H9 (cell line): Measurements from ENCODE around the gene ITPR1. TPM values are rescaled to one million over a fixed set of nuclear protein-coding genes. Genes with fewer than 3 reads are reported as not detected.

ENCODE experiments used
- DNase-seq: peaks from one replicate; pipeline ENCODE4 v3.0.0-alpha.2; 2017
- H2AFZ ChIP-seq: one replicate; pipeline ENCODE4 v1.6.1; 2013; ENCODE audit warnings: mild to moderate bottlenecking, low read length, control low read depth, moderate library complexity
- H2AK5ac ChIP-seq: 2 replicates; pipeline ENCODE4 v1.6.1; 2013; ENCODE audit warnings: low read length, control low read depth, mixed read lengths; ENCODE audit not compliant: insufficient read length
- H2BK120ac ChIP-seq: one replicate; pipeline ENCODE4 v1.6.1; 2013; ENCODE audit warnings: low read depth, mild to moderate bottlenecking, low read length, control low read depth, inconsistent platforms; ENCODE audit not compliant: poor library complexity, severe bottlenecking
- H2BK12ac ChIP-seq: 2 replicates; pipeline ENCODE4 v1.6.1; 2013; ENCODE audit warnings: low read length, control low read depth, mixed read lengths, low read depth; ENCODE audit not compliant: insufficient read length
- H2BK15ac ChIP-seq: 2 replicates; pipeline ENCODE4 v1.6.1; 2013; ENCODE audit warnings: low read depth, low read length, control low read depth
- H2BK20ac ChIP-seq: one replicate; pipeline ENCODE4 v1.6.1; 2013; ENCODE audit warnings: low read depth, mild to moderate bottlenecking, low read length, control low read depth, inconsistent platforms; ENCODE audit not compliant: poor library complexity, severe bottlenecking
- H2BK5ac ChIP-seq: 2 replicates; pipeline ENCODE4 v1.6.1; 2013; ENCODE audit warnings: low read length, control low read depth, mixed read lengths; ENCODE audit not compliant: insufficient read length
- H3K14ac ChIP-seq: 2 replicates; pipeline ENCODE4 v1.6.1; 2013; ENCODE audit warnings: low read length, control low read depth; ENCODE audit not compliant: insufficient read depth
- H3K18ac ChIP-seq: 2 replicates; pipeline ENCODE4 v1.6.1; 2013; ENCODE audit warnings: low read depth, mild to moderate bottlenecking, mixed read lengths, low read length, control low read depth; ENCODE audit not compliant: insufficient read length
- H3K23ac ChIP-seq: 2 replicates; pipeline ENCODE4 v1.6.1; 2013; ENCODE audit warnings: low read length, control low read depth, mixed read lengths, low read depth; ENCODE audit not compliant: insufficient read length
- H3K23me2 ChIP-seq: 2 replicates; pipeline ENCODE4 v1.6.1; 2013; ENCODE audit warnings: low read depth, mild to moderate bottlenecking, mixed read lengths, low read length, control low read depth; ENCODE audit not compliant: insufficient read length, poor library complexity, severe bottlenecking
- H3K27ac ChIP-seq: 2 replicates; pipeline ENCODE4 v1.5.1; 2013; ENCODE audit warnings: low read length, control low read depth, mixed read lengths, low read depth; ENCODE audit not compliant: insufficient read length
- H3K27me3 ChIP-seq: 2 replicates; pipeline ENCODE4 v1.6.1; 2013; ENCODE audit warnings: low read length, control low read depth, inconsistent platforms; ENCODE audit not compliant: insufficient read depth
- H3K4ac ChIP-seq: 2 replicates; pipeline ENCODE4 v1.6.1; 2013; ENCODE audit warnings: low read depth, mild to moderate bottlenecking, control low read depth, inconsistent platforms, low read length, moderate library complexity
- H3K4me1 ChIP-seq: 2 replicates; pipeline ENCODE4 v1.6.1; 2013; ENCODE audit warnings: low read length, control low read depth, inconsistent platforms; ENCODE audit not compliant: insufficient read depth
- H3K4me2 ChIP-seq: 2 replicates; pipeline ENCODE4 v1.6.1; 2013; ENCODE audit warnings: low read length, control low read depth, mixed read lengths; ENCODE audit not compliant: insufficient read length, insufficient read depth
- H3K56ac ChIP-seq: 2 replicates; pipeline ENCODE4 v1.6.1; 2013; ENCODE audit warnings: low read depth, mild to moderate bottlenecking, mixed read lengths, low read length, control low read depth; ENCODE audit not compliant: insufficient read length
- H3K79me1 ChIP-seq: 2 replicates; pipeline ENCODE4 v1.6.1; 2013; ENCODE audit warnings: low read depth, mild to moderate bottlenecking, moderate library complexity, low read length, control low read depth, inconsistent platforms; ENCODE audit not compliant: insufficient read depth, poor library complexity, severe bottlenecking
- H3K79me2 ChIP-seq: 2 replicates; pipeline ENCODE4 v1.6.1; 2013; ENCODE audit warnings: low read length, control low read depth, inconsistent platforms; ENCODE audit not compliant: insufficient read depth
- H3K9ac ChIP-seq: 2 replicates; pipeline ENCODE4 v1.6.1; 2013; ENCODE audit warnings: low read length, control low read depth, mixed read lengths; ENCODE audit not compliant: insufficient read length; ENCODE audit errors: extremely low read depth
- H3K9me3 ChIP-seq: one replicate; pipeline ENCODE4 v1.6.1; 2013; ENCODE audit warnings: low read depth, low read length, inconsistent platforms; ENCODE audit not compliant: control insufficient read depth
- H3T11ph ChIP-seq: one replicate; pipeline ENCODE4 v1.6.1; 2013; ENCODE audit warnings: mild to moderate bottlenecking, low read length, control low read depth, inconsistent platforms
- H4K20me1 ChIP-seq: one replicate; pipeline ENCODE4 v1.6.1; 2013; ENCODE audit not compliant: control insufficient read depth, insufficient read length, insufficient read depth
- H4K5ac ChIP-seq: 2 replicates; pipeline ENCODE4 v1.6.1; 2013; ENCODE audit warnings: low read depth, mild to moderate bottlenecking, mixed read lengths, low read length, control low read depth; ENCODE audit not compliant: insufficient read length
- H4K8ac ChIP-seq: replicated peaks from 2 replicates; pipeline ENCODE4 v1.6.1; 2013; ENCODE audit warnings: low read length, control low read depth, mixed read lengths, low read depth; ENCODE audit not compliant: insufficient read length
- H4K91ac ChIP-seq: 2 replicates; pipeline ENCODE4 v1.6.1; 2013; ENCODE audit warnings: low read depth, mild to moderate bottlenecking, moderate library complexity, mixed read lengths, low read length, control low read depth; ENCODE audit not compliant: insufficient read length
- H3K27ac Mint-ChIP-seq, 3 experiments: 2 replicates in 2 of 3; 3 replicates in 1 of 3; pipeline ENCODE4 v1.8.0; 2020 to 2021; ENCODE audit warnings: mixed read lengths in 3 of 3, mild to moderate bottlenecking in 1 of 3, moderate library complexity in 1 of 3
- H3K27me3 Mint-ChIP-seq: 2 replicates; pipeline ENCODE4 v1.8.0; 2021; ENCODE audit warnings: low read depth, mild to moderate bottlenecking, moderate library complexity, mixed read lengths
- H3K36me3 Mint-ChIP-seq, 3 experiments: 2 replicates in 2 of 3; 3 replicates in 1 of 3; pipeline ENCODE4 v1.8.0; 2020 to 2021; ENCODE audit warnings: low read depth in 3 of 3, mixed read lengths in 3 of 3; ENCODE audit not compliant: insufficient read depth in 1 of 3
- H3K4me1 Mint-ChIP-seq, 2 experiments: 2 replicates each; pipeline ENCODE4 v1.8.0; 2020; ENCODE audit warnings: mixed read lengths in 2 of 2
- H3K4me3 Mint-ChIP-seq, 2 experiments: 2 replicates in 1 of 2; 3 replicates in 1 of 2; pipeline ENCODE4 v1.8.0; 2020 to 2021; ENCODE audit warnings: mild to moderate bottlenecking in 2 of 2, mixed read lengths in 2 of 2, moderate library complexity in 1 of 2
- H3K9me3 Mint-ChIP-seq, 2 experiments: 2 replicates in 1 of 2; 3 replicates in 1 of 2; pipeline ENCODE4 v1.8.0; 2020; ENCODE audit warnings: mild to moderate bottlenecking in 2 of 2, mixed read lengths in 2 of 2, moderate library complexity in 1 of 2
- CTCF ChIP-seq: fragments of 200-600 bp; sonication (generic); conservative IDR thresholded peaks from 3 replicates; pipeline ENCODE4 v1.8.0; 2021; ENCODE audit warnings: antibody characterized with exemption, mild to moderate bottlenecking
- WGBS: extraction: QIAGEN DNeasy Blood & Tissue Kit; methylation state at CpG from one replicate; pipeline ENCODE4 v1.1.7; 2013; ENCODE audit warnings: missing lambda C conversion rate, low lambda C conversion rate, mixed read lengths; ENCODE audit not compliant: insufficient read length; ENCODE audit errors: extremely low coverage; 5-methylcytosine and 5-hydroxymethylcytosine counted together
- total RNA-seq: library from RNA; stranded (reverse); gene quantifications from 2 replicates; pipeline ENCODE4 v1.2.1, GENCODE V29; 2021

Gene ITPR1
- total RNA-seq, 1 experiment from 2014 or later, result 4.2 TPM

- peaks cover 9 to 15% of the 10 kb centered on the region in 2 experiments for H3K4me1 Mint-ChIP-seq
- H3K4me2 ChIP-seq, result no peak overlapping the region
Observed at GRCh38 chr3:4841776-4842440, 348.8 kb downstream of the ITPR1 start.

More at GRCh38 chr3:4841776-4842440, 348.8 kb downstream of the ITPR1 start:
- Histone ChIP-seq H2BK20ac (no peak overlapping the region), H3K23ac (no peak overlapping the region), H3K79me1 (no peaks in the 10 kb centered on the region), H3K4me1 (no peaks in the 10 kb centered on the region; the same call in 1 of the 2 replicates), H2BK5ac (no peak overlapping the region), H3K56ac (no peak overlapping the region), H3K4ac (no peak overlapping the region), H2BK15ac (no peak overlapping the region), H3K9ac (no peak overlapping the region), H2BK12ac (no peak overlapping the region), H3K18ac (no peak overlapping the region), H3K14ac (no peak overlapping the region), H2BK120ac (no peak overlapping the region), H4K5ac (no peak overlapping the region), H2AK5ac (no peak overlapping the region), H3K27me3 (no peaks in the 10 kb centered on the region), H3T11ph (no peak overlapping the region), H3K79me2 (no peaks in the 10 kb centered on the region), H3K9me3 (no peaks in the 10 kb centered on the region), H4K20me1 (no peaks in the 10 kb centered on the region), H2AFZ (no peak overlapping the region), H4K8ac (no peak overlapping the region), H4K91ac (no peak overlapping the region), H3K23me2 (no peaks in the 10 kb centered on the region), H3K27ac (no peak overlapping the region)
- H3K27ac Mint-ChIP-seq, result no peak overlapping the region
- no peak for DNase-seq
- H3K9me3 Mint-ChIP-seq, result no peaks in the 10 kb centered on the region
- no CpG with 5 or more reads among the region's 3 CpGs for WGBS
- H3K36me3 Mint-ChIP-seq, result no peaks in the 10 kb centered on the region
- no peaks in the 10 kb centered on the region for H3K27me3 Mint-ChIP-seq
- H3K4me3 Mint-ChIP-seq, result no peak overlapping the region
- no peak for TF ChIP-seq CTCF
